ENCODE measurements around the gene CDHR1.

DNA sequence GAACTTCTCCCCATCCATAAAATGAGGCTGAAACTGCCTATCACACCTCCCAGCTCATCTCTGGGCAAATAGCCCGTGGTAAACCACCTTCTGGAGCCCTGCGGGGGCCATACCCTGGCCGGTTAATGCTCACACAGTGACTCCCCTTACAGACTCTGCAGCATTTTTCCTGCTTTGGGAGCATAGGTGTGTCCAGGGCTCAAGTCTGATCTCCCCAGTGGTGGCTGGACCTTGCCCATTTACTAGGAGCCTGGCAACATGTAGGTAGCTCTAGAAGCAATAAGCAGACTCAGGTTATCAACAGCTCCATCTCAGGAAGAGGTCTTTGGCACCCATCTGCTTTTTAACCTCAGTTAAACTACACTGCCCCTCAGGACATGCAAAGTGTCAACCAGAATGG is 5.5 kb upstream of the CDHR1 start:
- TF ChIP-seq, protein P1, sequence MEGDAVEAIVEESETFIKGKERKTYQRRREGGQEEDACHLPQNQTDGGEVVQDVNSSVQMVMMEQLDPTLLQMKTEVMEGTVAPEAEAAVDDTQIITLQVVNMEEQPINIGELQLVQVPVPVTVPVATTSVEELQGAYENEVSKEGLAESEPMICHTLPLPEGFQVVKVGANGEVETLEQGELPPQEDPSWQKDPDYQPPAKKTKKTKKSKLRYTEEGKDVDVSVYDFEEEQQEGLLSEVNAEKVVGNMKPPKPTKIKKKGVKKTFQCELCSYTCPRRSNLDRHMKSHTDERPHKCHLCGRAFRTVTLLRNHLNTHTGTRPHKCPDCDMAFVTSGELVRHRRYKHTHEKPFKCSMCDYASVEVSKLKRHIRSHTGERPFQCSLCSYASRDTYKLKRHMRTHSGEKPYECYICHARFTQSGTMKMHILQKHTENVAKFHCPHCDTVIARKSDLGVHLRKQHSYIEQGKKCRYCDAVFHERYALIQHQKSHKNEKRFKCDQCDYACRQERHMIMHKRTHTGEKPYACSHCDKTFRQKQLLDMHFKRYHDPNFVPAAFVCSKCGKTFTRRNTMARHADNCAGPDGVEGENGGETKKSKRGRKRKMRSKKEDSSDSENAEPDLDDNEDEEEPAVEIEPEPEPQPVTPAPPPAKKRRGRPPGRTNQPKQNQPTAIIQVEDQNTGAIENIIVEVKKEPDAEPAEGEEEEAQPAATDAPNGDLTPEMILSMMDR (IDR thresholded peaks at IDR 0.05; ENCODE audit: low read depth, low read length) = no peak
- TF ChIP-seq EZH2phosphoT487 (IDR thresholded peaks at IDR 0.05; ENCODE audit: low read depth) = no peak

Data from OCI-LY3 (cell line).